ENCODE data around the gene ILF2. TPM values are rescaled to one million over a fixed set of nuclear protein-coding genes. Genes with fewer than 3 reads are reported as not detected.
"Not testable (repeated sequence)": the region's sequence is repeated elsewhere in the genome, so short reads cannot be mapped to it uniquely, and the experiment has no call there.

Gene ILF2
- total RNA-seq, 3 donors from 2014 or later (not counting 1 experiment from before 2014, with no cell fraction given), result 97.6 to 134 (median 110) TPM

DNA sequence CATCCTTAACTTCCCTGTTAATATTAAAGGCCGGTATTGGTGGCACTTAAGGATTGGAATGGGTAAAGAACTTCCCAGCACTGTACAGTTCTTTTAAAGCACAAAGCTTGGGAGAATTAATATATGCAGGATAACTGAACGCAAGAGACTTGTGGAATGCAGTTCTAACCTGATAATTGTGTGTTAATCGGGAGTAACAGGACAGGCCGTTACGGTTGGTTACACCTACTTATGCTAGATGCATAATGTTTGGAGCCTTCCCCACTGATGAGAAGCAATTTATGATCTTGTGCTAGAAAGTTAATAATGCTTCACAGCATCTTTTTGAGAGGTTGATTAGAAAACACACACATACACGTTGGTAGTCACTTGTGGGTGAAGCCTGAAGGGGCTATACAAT, 29.9 kb downstream of the ILF2 start:
- Histone ChIP-seq H3K36me3 (ENCODE audit: control insufficient read depth, insufficient read depth, low read length) (peaks cover 97% of the 10 kb centered on the region), H3K4me3 (ENCODE audit: low read length) (no peak overlapping the region), H3K27ac (ENCODE audit: low read length) (no peak overlapping the region), H3K27me3 (ENCODE audit: control insufficient read depth, insufficient read depth, low read length) (no peaks in the 10 kb centered on the region), H3K9me3 (ENCODE audit: control insufficient read depth, insufficient read depth, low read length) (no peaks in the 10 kb centered on the region), H3K4me1 (ENCODE audit: control insufficient read depth, insufficient read depth, low read length) (peaks cover 4% of the 10 kb centered on the region)
- intact Hi-C loops (cut with micrococcal nuclease), result no loop called here
- H3K9me3 Mint-ChIP-seq, result no peaks in the 10 kb centered on the region
- H3K27ac Mint-ChIP-seq, result peak overlapping the region; percentile 14 to 57
- ATAC-seq, result no peak
- TF ChIP-seq, protein P1, sequence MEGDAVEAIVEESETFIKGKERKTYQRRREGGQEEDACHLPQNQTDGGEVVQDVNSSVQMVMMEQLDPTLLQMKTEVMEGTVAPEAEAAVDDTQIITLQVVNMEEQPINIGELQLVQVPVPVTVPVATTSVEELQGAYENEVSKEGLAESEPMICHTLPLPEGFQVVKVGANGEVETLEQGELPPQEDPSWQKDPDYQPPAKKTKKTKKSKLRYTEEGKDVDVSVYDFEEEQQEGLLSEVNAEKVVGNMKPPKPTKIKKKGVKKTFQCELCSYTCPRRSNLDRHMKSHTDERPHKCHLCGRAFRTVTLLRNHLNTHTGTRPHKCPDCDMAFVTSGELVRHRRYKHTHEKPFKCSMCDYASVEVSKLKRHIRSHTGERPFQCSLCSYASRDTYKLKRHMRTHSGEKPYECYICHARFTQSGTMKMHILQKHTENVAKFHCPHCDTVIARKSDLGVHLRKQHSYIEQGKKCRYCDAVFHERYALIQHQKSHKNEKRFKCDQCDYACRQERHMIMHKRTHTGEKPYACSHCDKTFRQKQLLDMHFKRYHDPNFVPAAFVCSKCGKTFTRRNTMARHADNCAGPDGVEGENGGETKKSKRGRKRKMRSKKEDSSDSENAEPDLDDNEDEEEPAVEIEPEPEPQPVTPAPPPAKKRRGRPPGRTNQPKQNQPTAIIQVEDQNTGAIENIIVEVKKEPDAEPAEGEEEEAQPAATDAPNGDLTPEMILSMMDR (IDR thresholded peaks at IDR 0.05), result no peak
- WGBS (ENCODE audit: insufficient coverage), result 91% methylated on average over 5 of the region's 6 CpGs
- peaks cover 38 to 49% of the 10 kb centered on the region in 2 donors for H3K4me1 Mint-ChIP-seq
- no peak overlapping the region for H3K4me3 Mint-ChIP-seq
- no peak for DNase-seq
- peaks cover 43% of the 10 kb centered on the region for H3K36me3 Mint-ChIP-seq
- H3K27me3 Mint-ChIP-seq (ENCODE audit: low read depth in 2 of 2), result no peaks in the 10 kb centered on the region

DNA sequence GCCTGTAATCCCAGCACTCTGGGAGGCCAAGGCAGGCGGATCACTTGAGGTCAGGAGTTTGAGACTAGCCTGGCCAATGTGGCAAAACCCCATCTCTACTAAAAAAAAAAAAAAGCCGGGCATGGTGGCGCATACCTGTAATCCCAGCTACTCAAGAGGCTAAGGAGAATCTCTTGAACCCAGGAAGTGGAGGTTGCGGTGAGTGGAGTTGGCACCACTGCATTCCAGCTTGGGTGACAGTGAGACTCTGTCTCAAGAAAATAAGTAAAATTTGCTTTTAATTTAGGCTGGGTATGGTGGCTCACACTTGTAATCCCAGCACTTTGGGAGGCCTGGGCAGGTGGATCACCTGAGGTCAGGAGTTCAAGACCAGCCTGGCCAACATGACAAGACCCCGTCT, 30.6 kb downstream of the ILF2 start:
- peaks cover 36% of the 10 kb centered on the region for H3K36me3 Mint-ChIP-seq
- peaks cover 32 to 44% of the 10 kb centered on the region in 2 donors for H3K4me1 Mint-ChIP-seq
- intact Hi-C loops (cut with micrococcal nuclease); H3K4me3 ChIP-seq (ENCODE audit: low read length); H3K4me3 Mint-ChIP-seq; H3K27me3 Mint-ChIP-seq (ENCODE audit: low read depth in 2 of 2); H3K27ac ChIP-seq (ENCODE audit: low read length); H3K27me3 ChIP-seq (ENCODE audit: control insufficient read depth, insufficient read depth, low read length); H3K9me3 ChIP-seq (ENCODE audit: control insufficient read depth, insufficient read depth, low read length); H3K27ac Mint-ChIP-seq; ATAC-seq; H3K9me3 Mint-ChIP-seq; DNase-seq: not testable (repeated sequence)
- Histone ChIP-seq H3K36me3 (ENCODE audit: control insufficient read depth, insufficient read depth, low read length) (peaks cover 91% of the 10 kb centered on the region), H3K4me1 (ENCODE audit: control insufficient read depth, insufficient read depth, low read length) (peaks cover 11% of the 10 kb centered on the region)
- WGBS (ENCODE audit: insufficient coverage), result 98% methylated on average over 5 of the region's 5 CpGs

DNA sequence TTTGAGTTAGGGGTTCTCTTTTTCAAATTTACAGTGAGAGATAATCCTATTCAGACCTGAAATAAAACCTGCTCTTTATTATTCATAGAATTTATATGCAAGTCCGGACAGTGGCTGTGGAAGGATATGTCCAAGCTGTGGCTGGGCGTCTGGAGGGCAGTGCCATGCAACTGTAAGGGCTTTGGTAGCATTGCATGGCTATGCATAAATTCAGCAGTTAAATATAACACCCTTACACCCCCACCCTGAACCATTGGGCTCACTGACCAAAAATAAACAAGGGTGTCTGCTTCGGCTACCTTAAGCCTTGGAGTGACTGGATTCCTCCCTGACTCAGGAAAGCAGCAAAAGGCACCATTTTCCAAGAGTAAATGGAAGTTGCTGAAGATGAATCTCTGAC, 31.5 kb downstream of the ILF2 start:
- peaks cover 34 to 41% of the 10 kb centered on the region in 2 donors for H3K4me1 Mint-ChIP-seq
- peaks cover 82% of the 10 kb centered on the region for H3K36me3 ChIP-seq (ENCODE audit: control insufficient read depth, insufficient read depth, low read length)
- peaks cover 35% of the 10 kb centered on the region for H3K36me3 Mint-ChIP-seq
- peaks cover 17% of the 10 kb centered on the region for H3K4me1 ChIP-seq (ENCODE audit: control insufficient read depth, insufficient read depth, low read length)
- DNase-seq, result no peak
- no peak overlapping the region for H3K4me3 Mint-ChIP-seq
- intact Hi-C loops (cut with micrococcal nuclease), result no loop called here
- no peak for ATAC-seq
- 98% methylated on average over 3 of the region's 3 CpGs for WGBS (ENCODE audit: insufficient coverage)
- TF ChIP-seq, protein P1 (IDR thresholded peaks at IDR 0.05), result no peak
- no peaks in the 10 kb centered on the region for H3K9me3 ChIP-seq (ENCODE audit: control insufficient read depth, insufficient read depth, low read length)
- H3K4me3 ChIP-seq (ENCODE audit: low read length), result no peak overlapping the region
- no peaks in the 10 kb centered on the region for H3K27me3 Mint-ChIP-seq (ENCODE audit: low read depth in 2 of 2)
- H3K9me3 Mint-ChIP-seq, result no peaks in the 10 kb centered on the region
- H3K27ac Mint-ChIP-seq, result no peak overlapping the region
- H3K27ac ChIP-seq (ENCODE audit: low read length), result no peak overlapping the region
- no peaks in the 10 kb centered on the region for H3K27me3 ChIP-seq (ENCODE audit: control insufficient read depth, insufficient read depth, low read length)

DNA sequence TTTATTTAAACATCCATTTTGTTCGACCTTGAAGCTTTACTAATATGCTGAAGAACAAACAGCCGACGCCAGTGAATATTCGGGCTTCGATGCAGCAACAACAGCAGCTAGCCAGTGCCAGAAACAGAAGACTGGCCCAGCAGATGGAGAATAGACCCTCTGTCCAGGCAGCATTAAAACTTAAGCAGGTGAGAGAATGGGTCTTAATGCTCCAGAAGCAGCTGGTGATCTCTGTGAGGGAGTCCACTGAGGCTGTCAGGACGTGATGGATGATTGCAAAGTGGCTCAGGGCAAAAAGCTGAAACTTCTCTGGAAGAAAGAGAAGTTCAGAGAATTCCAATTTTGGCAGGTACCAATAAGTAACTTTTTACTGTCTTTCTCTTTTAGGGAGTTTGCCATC, 32.5 kb downstream of the ILF2 start:
- H3K4me3 Mint-ChIP-seq, result no peak overlapping the region
- H3K36me3 ChIP-seq (ENCODE audit: control insufficient read depth, insufficient read depth, low read length), result peaks cover 73% of the 10 kb centered on the region
- 94% methylated on average over 6 of the region's 6 CpGs for WGBS (ENCODE audit: insufficient coverage)
- H3K4me1 ChIP-seq (ENCODE audit: control insufficient read depth, insufficient read depth, low read length), result peaks cover 21% of the 10 kb centered on the region
- no peak overlapping the region for H3K4me3 ChIP-seq (ENCODE audit: low read length)
- intact Hi-C loops (cut with micrococcal nuclease), result no loop called here
- H3K9me3 Mint-ChIP-seq, result no peaks in the 10 kb centered on the region
- H3K27ac Mint-ChIP-seq, result no peak overlapping the region
- no peaks in the 10 kb centered on the region for H3K9me3 ChIP-seq (ENCODE audit: control insufficient read depth, insufficient read depth, low read length)
- H3K36me3 Mint-ChIP-seq, result peaks cover 25% of the 10 kb centered on the region
- H3K27me3 Mint-ChIP-seq (ENCODE audit: low read depth in 2 of 2), result no peaks in the 10 kb centered on the region
- no peak overlapping the region for H3K27ac ChIP-seq (ENCODE audit: low read length)
- TF ChIP-seq, protein P1 (IDR thresholded peaks at IDR 0.05), result no peak
- H3K27me3 ChIP-seq (ENCODE audit: control insufficient read depth, insufficient read depth, low read length), result no peaks in the 10 kb centered on the region
- ATAC-seq (no peak), DNase-seq (no peak)
- H3K4me1 Mint-ChIP-seq, result peaks cover 29 to 41% of the 10 kb centered on the region in 2 donors

All from natural killer cell (primary cell).